Rectal smooth muscle tissue (tissue), 1 donor: Measurements from ENCODE around the gene CORO7.
A peak's percentile ranks its signal among the peaks of the same experiment; 100 is the strongest.

Source experiments
- H3K27ac ChIP-seq: one replicate; pipeline ENCODE4 v1.7.0; 2013; ENCODE audit warnings: low read depth, low read length, inconsistent platforms
- H3K27me3 ChIP-seq: one replicate; pipeline ENCODE4 v1.7.0; 2013; ENCODE audit warnings: low read length; ENCODE audit not compliant: control insufficient read depth, insufficient read depth
- H3K36me3 ChIP-seq: one replicate; pipeline ENCODE4 v1.7.0; 2013; ENCODE audit warnings: low read length; ENCODE audit not compliant: control insufficient read depth, insufficient read depth
- H3K4me1 ChIP-seq: one replicate; pipeline ENCODE4 v1.7.0; 2013; ENCODE audit warnings: low read length; ENCODE audit not compliant: control insufficient read depth, insufficient read depth
- H3K4me3 ChIP-seq: one replicate; pipeline ENCODE4 v1.7.0; 2013; ENCODE audit warnings: low read length
- H3K9ac ChIP-seq: one replicate; pipeline ENCODE4 v1.7.0; 2013; ENCODE audit warnings: low read length

The CORO7 gene

GRCh38 chr16:4419402-4419959, 3.1 kb upstream of the CORO7 start:
- peaks cover 4% of the 10 kb centered on the region for H3K4me1 ChIP-seq
- H3K27ac ChIP-seq, result no peak overlapping the region

GRCh38 chr16:4415538-4416199, 727 bp downstream of the CORO7 start:
- peaks cover 7% of the 10 kb centered on the region for H3K4me1 ChIP-seq
- H3K36me3 ChIP-seq, result peaks cover 4% of the 10 kb centered on the region
- no peaks in the 10 kb centered on the region for H3K27me3 ChIP-seq
- H3K9ac ChIP-seq, result peak overlapping the region; percentile 51
- H3K4me3 ChIP-seq, result peak overlapping the region; percentile 85
- peak overlapping the region; percentile 35 for H3K27ac ChIP-seq

More at GRCh38 chr16:4419402-4419959, 3.1 kb upstream of the CORO7 start:
- H3K9ac ChIP-seq, result no peak overlapping the region
- H3K4me3 ChIP-seq, result no peak overlapping the region
- no peaks in the 10 kb centered on the region for H3K27me3 ChIP-seq
- H3K36me3 ChIP-seq, result no peaks in the 10 kb centered on the region

- H3K4me1 ChIP-seq, result peaks cover 8% of the 10 kb centered on the region
- no peaks in the 10 kb centered on the region for H3K27me3 ChIP-seq
- H3K4me3 ChIP-seq, result no peak overlapping the region
- no peak overlapping the region for H3K9ac ChIP-seq
- H3K27ac ChIP-seq, result no peak overlapping the region
- peaks cover 6% of the 10 kb centered on the region for H3K36me3 ChIP-seq
Measured at GRCh38 chr16:4414187-4414917, 2.0 kb downstream of the CORO7 start.

- Histone ChIP-seq H3K36me3 (peaks cover 6% of the 10 kb centered on the region), H3K4me3 (no peak overlapping the region), H3K9ac (no peak overlapping the region), H3K27me3 (no peaks in the 10 kb centered on the region), H3K4me1 (peaks cover 9% of the 10 kb centered on the region), H3K27ac (no peak overlapping the region)
Measured at GRCh38 chr16:4412854-4413253, 3.5 kb downstream of the CORO7 start.

GRCh38 chr16:4412159-4412558, 4.2 kb downstream of the CORO7 start:
- Histone ChIP-seq H3K4me3 (no peak overlapping the region), H3K4me1 (peaks cover 9% of the 10 kb centered on the region), H3K36me3 (peaks cover 6% of the 10 kb centered on the region), H3K9ac (no peak overlapping the region), H3K27ac (no peak overlapping the region), H3K27me3 (no peaks in the 10 kb centered on the region)

- H3K4me1 ChIP-seq, result peaks cover 9% of the 10 kb centered on the region
Measured at GRCh38 chr16:4411684-4412083, 4.7 kb downstream of the CORO7 start.

GRCh38 chr16:4410335-4411075, 5.9 kb downstream of the CORO7 start:
- no peaks in the 10 kb centered on the region for H3K27me3 ChIP-seq
- no peak overlapping the region for H3K27ac ChIP-seq
- H3K9ac ChIP-seq, result no peak overlapping the region
- H3K4me1 ChIP-seq, result peaks cover 9% of the 10 kb centered on the region
- peaks cover 9% of the 10 kb centered on the region for H3K36me3 ChIP-seq
- H3K4me3 ChIP-seq, result no peak overlapping the region

More at GRCh38 chr16:4411684-4412083, 4.7 kb downstream of the CORO7 start:
- Histone ChIP-seq H3K9ac (no peak overlapping the region), H3K4me3 (no peak overlapping the region), H3K27me3 (no peaks in the 10 kb centered on the region), H3K36me3 (peaks cover 6% of the 10 kb centered on the region), H3K27ac (no peak overlapping the region)

- Histone ChIP-seq H3K9ac (no peak overlapping the region), H3K4me1 (peaks cover 5% of the 10 kb centered on the region), H3K27me3 (no peaks in the 10 kb centered on the region), H3K4me3 (no peak overlapping the region), H3K27ac (no peak overlapping the region), H3K36me3 (peaks cover 15% of the 10 kb centered on the region)
Measured at GRCh38 chr16:4409081-4409932, 7.1 kb downstream of the CORO7 start.

- Histone ChIP-seq H3K36me3 (peaks cover 15% of the 10 kb centered on the region), H3K4me3 (no peak overlapping the region), H3K27ac (no peak overlapping the region), H3K4me1 (peaks cover 5% of the 10 kb centered on the region), H3K27me3 (no peaks in the 10 kb centered on the region), H3K9ac (no peak overlapping the region)
Measured at GRCh38 chr16:4408323-4408690, 8.1 kb downstream of the CORO7 start.

GRCh38 chr16:4407543-4408322, 8.7 kb downstream of the CORO7 start:
- H3K4me3 ChIP-seq, result no peak overlapping the region
- H3K36me3 ChIP-seq, result peaks cover 13% of the 10 kb centered on the region
- peaks cover 5% of the 10 kb centered on the region for H3K4me1 ChIP-seq
- H3K27me3 ChIP-seq, result no peaks in the 10 kb centered on the region
- no peak overlapping the region for H3K9ac ChIP-seq
- H3K27ac ChIP-seq, result no peak overlapping the region

GRCh38 chr16:4404967-4405696, 11.3 kb downstream of the CORO7 start:
- no peak overlapping the region for H3K9ac ChIP-seq
- H3K27ac ChIP-seq, result no peak overlapping the region
- peaks cover 2% of the 10 kb centered on the region for H3K4me1 ChIP-seq
- no peaks in the 10 kb centered on the region for H3K27me3 ChIP-seq
- H3K4me3 ChIP-seq, result no peak overlapping the region
- peaks cover 9% of the 10 kb centered on the region for H3K36me3 ChIP-seq
